ENCODE results near the gene RPS5.
"Not testable (repeated sequence)": the region's sequence is repeated elsewhere in the genome, so short reads cannot be mapped to it uniquely, and the experiment has no call there.

The RPS5 gene

DNA sequence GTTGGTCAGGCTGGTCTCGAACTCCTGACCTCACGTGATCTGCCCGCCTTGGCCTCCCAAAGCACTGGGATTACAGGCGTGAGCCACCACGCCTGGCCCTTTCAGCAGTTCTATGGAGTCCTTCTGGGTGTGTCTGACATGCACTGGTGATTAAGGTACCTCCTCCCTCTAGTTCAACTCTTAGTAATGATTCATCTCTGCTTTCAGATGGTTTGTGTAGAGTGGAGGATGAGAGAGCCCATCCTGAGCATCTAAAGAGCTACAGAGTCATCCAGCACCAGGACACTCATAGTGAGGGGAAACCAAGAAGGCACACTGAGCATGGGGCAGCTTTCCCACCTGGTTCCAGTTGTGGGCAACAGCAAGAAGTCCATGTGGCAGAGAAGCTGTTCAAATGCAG, 29.5 kb downstream of the RPS5 start:
- Histone ChIP-seq H3K36me3 (ENCODE audit: insufficient read depth, low read length) (peaks cover 48% of the 10 kb centered on the region), H3K4me3 (ENCODE audit: low read length) (no peak overlapping the region), H2AFZ (ENCODE audit: low read depth, low read length) (no peak overlapping the region), H3K4me1 (ENCODE audit: insufficient read depth, low read length) (no peaks in the 10 kb centered on the region), H3K27me3 (ENCODE audit: insufficient read depth, low read length) (no peaks in the 10 kb centered on the region), H3K9me3 (ENCODE audit: low read length) (peaks cover 27% of the 10 kb centered on the region)

DNA sequence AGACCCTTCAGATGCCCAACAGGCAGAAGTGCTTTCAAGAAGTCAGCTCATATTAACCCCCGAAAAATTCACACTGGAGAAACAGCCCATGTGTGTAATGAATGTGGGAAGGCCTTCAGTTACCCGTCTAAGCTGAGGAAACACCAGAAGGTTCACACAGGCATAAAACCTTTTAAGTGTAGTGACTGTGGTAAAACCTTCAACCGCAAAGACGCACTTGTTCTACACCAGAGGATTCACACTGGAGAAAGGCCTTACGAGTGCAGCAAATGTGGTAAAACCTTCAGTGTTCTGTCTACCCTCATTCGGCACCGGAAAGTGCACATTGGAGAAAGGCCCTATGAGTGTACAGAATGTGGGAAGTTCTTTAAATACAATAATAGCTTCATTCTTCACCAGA, 30.0 kb downstream of the RPS5 start:
- no peak overlapping the region for H2AFZ ChIP-seq (ENCODE audit: low read depth, low read length)
- H3K36me3 ChIP-seq (ENCODE audit: insufficient read depth, low read length), result peaks cover 51% of the 10 kb centered on the region
- H3K4me1 ChIP-seq (ENCODE audit: insufficient read depth, low read length), result no peaks in the 10 kb centered on the region
- peaks cover 27% of the 10 kb centered on the region for H3K9me3 ChIP-seq (ENCODE audit: low read length)
- no peaks in the 10 kb centered on the region for H3K27me3 ChIP-seq (ENCODE audit: insufficient read depth, low read length)
- no peak overlapping the region for H3K4me3 ChIP-seq (ENCODE audit: low read length)

DNA sequence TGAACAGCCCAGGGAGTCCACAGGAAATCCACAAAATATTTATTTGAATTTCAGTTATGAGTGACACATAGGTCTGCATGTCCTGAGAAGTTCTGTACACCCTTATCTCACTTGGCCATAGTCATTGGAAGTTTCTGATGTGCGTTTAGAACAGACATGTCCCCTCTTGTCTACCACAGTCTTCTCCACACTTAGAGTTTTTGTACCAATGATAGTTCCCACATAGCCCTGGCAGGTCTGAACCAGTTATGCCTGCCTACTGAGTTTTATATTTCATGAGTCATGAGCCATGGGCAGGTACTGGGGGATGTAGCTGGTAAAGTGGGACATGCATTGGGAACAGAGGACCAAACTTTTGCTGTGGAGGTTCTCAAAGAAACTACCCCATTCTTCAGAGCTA, 41.5 kb downstream of the RPS5 start:
- Histone ChIP-seq H2AFZ (ENCODE audit: low read depth, low read length) (no peak overlapping the region), H3K4me1 (ENCODE audit: insufficient read depth, low read length) (no peaks in the 10 kb centered on the region), H3K9me3 (ENCODE audit: low read length) (peaks cover 37% of the 10 kb centered on the region), H3K27me3 (ENCODE audit: insufficient read depth, low read length) (no peaks in the 10 kb centered on the region), H3K4me3 (ENCODE audit: low read length) (no peak overlapping the region), H3K36me3 (ENCODE audit: insufficient read depth, low read length) (peaks cover 34% of the 10 kb centered on the region)

DNA sequence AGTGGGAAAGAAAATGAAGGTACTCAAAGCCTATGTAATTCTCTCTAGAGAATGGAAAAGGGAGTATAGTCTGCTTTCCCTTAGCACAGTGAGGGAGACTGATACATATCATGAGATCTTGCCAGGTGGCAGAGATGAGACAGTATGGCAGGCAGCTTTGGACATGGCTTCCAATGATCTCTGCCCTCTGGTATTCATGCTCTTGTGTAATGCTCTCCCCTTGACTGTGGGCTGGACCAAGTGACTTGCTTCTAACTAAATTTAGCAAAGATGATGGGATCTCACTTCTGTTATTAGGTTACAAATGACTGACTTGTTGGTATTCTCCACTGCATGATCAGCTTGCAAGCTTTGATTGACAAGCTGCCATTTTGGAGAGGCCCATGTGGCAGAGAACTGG, 42.7 kb downstream of the RPS5 start:
- no peak overlapping the region for H3K4me3 ChIP-seq (ENCODE audit: low read length)
- H3K4me1 ChIP-seq (ENCODE audit: insufficient read depth, low read length), result no peaks in the 10 kb centered on the region
- H3K36me3 ChIP-seq (ENCODE audit: insufficient read depth, low read length), result peaks cover 45% of the 10 kb centered on the region
- no peaks in the 10 kb centered on the region for H3K27me3 ChIP-seq (ENCODE audit: insufficient read depth, low read length)
- H2AFZ ChIP-seq (ENCODE audit: low read depth, low read length), result no peak overlapping the region
- H3K9me3 ChIP-seq (ENCODE audit: low read length), result peaks cover 48% of the 10 kb centered on the region

DNA sequence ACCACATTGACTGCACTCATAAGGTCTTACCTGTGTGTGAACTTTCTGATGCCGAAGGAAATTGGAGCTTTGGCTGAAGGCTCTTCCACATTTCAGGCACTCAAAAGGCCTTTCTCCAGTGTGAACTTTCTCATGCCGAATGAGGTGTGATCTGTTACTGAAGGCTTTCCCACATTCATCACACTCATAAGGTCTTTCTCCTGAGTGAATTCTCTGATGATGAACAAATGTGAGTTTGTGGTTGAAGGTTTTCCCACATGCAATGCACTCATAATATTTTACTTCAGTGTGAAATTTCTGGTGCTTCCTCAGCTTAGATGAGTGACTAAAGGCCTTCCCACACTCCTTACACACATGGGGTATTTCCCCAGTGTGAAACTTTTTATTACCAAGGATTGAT, 47.1 kb downstream of the RPS5 start:
- H2AFZ ChIP-seq (ENCODE audit: low read depth, low read length), result no peak overlapping the region
- H3K4me3 ChIP-seq (ENCODE audit: low read length), result no peak overlapping the region
- H3K4me1 ChIP-seq (ENCODE audit: insufficient read depth, low read length), result peaks cover 5% of the 10 kb centered on the region
- H3K9me3 ChIP-seq (ENCODE audit: low read length), result peaks cover 76% of the 10 kb centered on the region
- H3K27me3 ChIP-seq (ENCODE audit: insufficient read depth, low read length), result no peaks in the 10 kb centered on the region
- H3K36me3 ChIP-seq (ENCODE audit: insufficient read depth, low read length), result peaks cover 67% of the 10 kb centered on the region

DNA sequence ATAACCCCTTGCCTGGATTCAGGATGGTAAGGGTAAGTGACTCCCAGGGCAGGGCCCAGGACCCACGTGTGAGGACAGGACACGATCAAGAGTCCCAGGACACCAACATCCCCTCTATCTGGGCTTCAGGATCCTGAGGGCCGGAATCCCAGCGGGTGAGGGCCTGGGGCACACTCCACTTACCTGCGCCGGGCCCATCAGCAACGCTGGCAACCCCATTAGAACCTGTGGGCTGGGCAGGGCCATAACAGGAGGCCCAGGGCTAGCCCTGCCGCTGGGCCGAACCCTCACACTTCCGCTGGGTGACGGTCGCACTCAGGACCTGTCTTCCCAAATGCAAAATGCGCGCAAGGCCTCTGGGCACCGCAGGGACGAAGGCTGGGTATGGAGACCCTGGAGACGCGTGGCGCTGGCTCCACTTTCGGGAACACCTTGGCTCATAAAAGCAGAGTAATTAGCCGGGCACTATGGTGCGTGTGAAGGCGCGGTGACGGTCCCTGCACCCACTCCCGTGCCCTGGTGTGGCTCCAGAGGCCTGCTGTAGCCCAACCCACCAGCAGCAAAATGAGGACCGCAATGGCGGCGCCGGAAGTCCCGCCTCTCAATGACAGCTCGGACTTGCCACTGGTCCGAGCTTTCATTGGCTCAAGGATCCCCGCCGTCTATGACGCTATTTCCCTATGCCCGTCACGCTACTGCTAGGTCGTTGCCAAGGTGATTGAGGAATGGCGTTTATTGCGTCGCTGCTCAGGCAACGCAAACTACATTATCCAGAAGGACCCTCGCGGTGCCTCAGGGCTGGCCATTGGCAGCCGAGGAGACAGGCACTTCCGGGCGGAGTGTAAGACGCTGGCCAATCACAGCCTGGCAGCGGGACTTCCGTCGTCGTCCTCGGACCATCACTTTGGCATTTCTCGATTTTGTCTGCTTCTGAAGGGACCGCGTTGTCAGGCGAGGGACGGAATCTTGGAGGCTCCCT, 52.8 kb downstream of the RPS5 start, which contains the start of gene ZNF132:
Gene ZNF132, minus strand, starts transcription at position 578 of the 979 bp plus-strand sequence. Its CDS starts 332 bp downstream, at position 246.
- H3K9me3 ChIP-seq (ENCODE audit: low read length), result peaks cover 27% of the 10 kb centered on the region
- H2AFZ ChIP-seq (ENCODE audit: low read depth, low read length), result peak within 1 kb of the TSS; percentile 27
- H3K36me3 ChIP-seq (ENCODE audit: insufficient read depth, low read length), result peaks cover 25% of the 10 kb centered on the region
- peak within 1 kb of the TSS; percentile 68 for H3K4me3 ChIP-seq (ENCODE audit: low read length)
- peaks cover 10% of the 10 kb centered on the region for H3K4me1 ChIP-seq (ENCODE audit: insufficient read depth, low read length)
- no peaks in the 10 kb centered on the region for H3K27me3 ChIP-seq (ENCODE audit: insufficient read depth, low read length)

DNA sequence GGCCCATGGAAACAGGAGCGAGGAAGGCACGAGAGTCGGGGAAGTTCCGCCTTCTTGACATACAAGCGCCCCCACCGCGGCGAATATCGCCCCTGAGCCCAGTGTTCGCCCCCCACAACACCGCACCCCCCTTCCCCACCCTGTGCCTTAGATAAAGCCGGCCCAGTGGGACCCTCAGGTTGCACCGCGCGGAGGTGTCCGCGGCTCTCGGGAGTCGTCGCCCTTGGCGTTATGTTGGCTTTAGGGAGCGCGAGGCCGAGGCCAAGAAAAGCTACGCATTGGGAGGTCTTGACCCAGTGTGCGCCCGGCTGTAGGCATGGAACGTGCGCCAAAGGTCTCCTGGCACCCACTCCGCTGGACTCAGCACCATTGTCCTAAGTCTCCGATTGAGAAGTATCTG, 53.5 kb downstream of the RPS5 start:
- Histone ChIP-seq H3K9me3 (ENCODE audit: low read length) (peaks cover 20% of the 10 kb centered on the region), H3K36me3 (ENCODE audit: insufficient read depth, low read length) (peaks cover 18% of the 10 kb centered on the region), H3K4me1 (ENCODE audit: insufficient read depth, low read length) (peaks cover 10% of the 10 kb centered on the region)

DNA sequence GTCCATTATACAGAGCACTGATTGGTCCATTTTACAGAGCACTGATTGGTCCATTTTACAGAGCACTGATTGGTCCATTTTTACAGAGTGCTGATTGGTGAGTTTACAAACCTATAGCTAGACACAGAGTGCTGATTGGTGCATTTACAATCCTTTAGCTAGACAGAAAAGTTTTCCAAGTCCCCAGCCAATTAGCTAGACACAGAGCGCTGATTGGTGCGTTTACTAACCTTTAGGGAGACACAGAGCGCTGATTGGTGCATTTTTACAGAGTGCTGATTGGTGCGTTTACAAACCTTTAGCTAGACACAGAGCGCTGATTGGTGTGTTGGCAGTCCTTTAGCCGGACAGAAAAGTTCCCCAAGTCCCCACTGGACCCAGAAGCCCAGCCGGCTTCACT, 55.9 kb downstream of the RPS5 start:
- H3K27me3 ChIP-seq (ENCODE audit: insufficient read depth, low read length); H3K36me3 ChIP-seq (ENCODE audit: insufficient read depth, low read length); H3K4me3 ChIP-seq (ENCODE audit: low read length); H2AFZ ChIP-seq (ENCODE audit: low read depth, low read length); H3K9me3 ChIP-seq (ENCODE audit: low read length): not testable (repeated sequence)
- H3K4me1 ChIP-seq (ENCODE audit: insufficient read depth, low read length), result peaks cover 10% of the 10 kb centered on the region

More for the DNA sequence above, 53.5 kb downstream of the RPS5 start:
- H3K27me3 ChIP-seq (ENCODE audit: insufficient read depth, low read length), result no peaks in the 10 kb centered on the region
- peak overlapping the region; percentile 27 for H2AFZ ChIP-seq (ENCODE audit: low read depth, low read length)
- peak overlapping the region; percentile 68 for H3K4me3 ChIP-seq (ENCODE audit: low read length)

Data from neuron (in vitro differentiated cells).